GM12891 (cell line): ENCODE data around the gene CAPN2.

Experiments
- PAX5 ChIP-seq: IDR thresholded peaks from 2 replicates; pipeline ENCODE4 v1.6.1; 2011; ENCODE audit warnings: low read length, moderate library complexity, mild to moderate bottlenecking; ENCODE audit not compliant: insufficient read depth, severe bottlenecking
- POLR2A ChIP-seq: IDR thresholded peaks from 2 replicates; pipeline ENCODE4 v1.6.1; 2011; ENCODE audit warnings: low read depth, low read length, control low read depth
- POLR2AphosphoS5 ChIP-seq: IDR thresholded peaks from 2 replicates; pipeline ENCODE4 v1.6.1; 2011; ENCODE audit warnings: low read depth, low read length, control low read depth
- POU2F2 ChIP-seq: IDR thresholded peaks from 2 replicates; pipeline ENCODE4 v1.6.1; 2011; ENCODE audit warnings: low read depth, mild to moderate bottlenecking, control low read depth, low read length, moderate library complexity
- SPI1 ChIP-seq: IDR thresholded peaks from 2 replicates; pipeline ENCODE4 v1.6.1; 2011; ENCODE audit warnings: low read depth, low read length, control low read depth
- TAF1 ChIP-seq: IDR thresholded peaks from 2 replicates; pipeline ENCODE4 v1.6.1; 2011; ENCODE audit warnings: low read depth, low read length, control low read depth

GRCh38 chr1:223713546-223714420 is 1.4 kb downstream of the CAPN2 start:
- TF ChIP-seq POLR2A (no peak), POLR2AphosphoS5 (no peak), TAF1 (no peak), POU2F2 (no peak), SPI1 (no peak), PAX5 (no peak)
